HUES6 (cell line): ENCODE data around the gene NAA38.

Experiments
- H3K27ac ChIP-seq: 2 replicates; pipeline ENCODE4 v1.7.0; 2013; ENCODE audit warnings: low read depth, mild to moderate bottlenecking, low read length, inconsistent platforms
- H3K27me3 ChIP-seq: 2 replicates; pipeline ENCODE4 v1.6.1; 2013; ENCODE audit warnings: low read length; ENCODE audit not compliant: control insufficient read depth, insufficient read depth
- H3K36me3 ChIP-seq: 2 replicates; pipeline ENCODE4 v1.6.1; 2013; ENCODE audit warnings: low read length; ENCODE audit not compliant: control insufficient read depth, insufficient read depth
- H3K4me1 ChIP-seq: 2 replicates; pipeline ENCODE4 v1.6.1; 2013; ENCODE audit warnings: low read length; ENCODE audit not compliant: control insufficient read depth, insufficient read depth
- H3K4me3 ChIP-seq: 2 replicates; pipeline ENCODE4 v1.5.1; 2013; ENCODE audit warnings: low read depth, low read length
- H3K9ac ChIP-seq: one replicate; pipeline ENCODE4 v1.6.1; 2013; ENCODE audit warnings: mild to moderate bottlenecking, low read length
- H3K9me3 ChIP-seq: 2 replicates; pipeline ENCODE4 v1.6.1; 2013; ENCODE audit warnings: low read depth, low read length; ENCODE audit not compliant: control insufficient read depth, insufficient read depth

NAA38 gene

DNA sequence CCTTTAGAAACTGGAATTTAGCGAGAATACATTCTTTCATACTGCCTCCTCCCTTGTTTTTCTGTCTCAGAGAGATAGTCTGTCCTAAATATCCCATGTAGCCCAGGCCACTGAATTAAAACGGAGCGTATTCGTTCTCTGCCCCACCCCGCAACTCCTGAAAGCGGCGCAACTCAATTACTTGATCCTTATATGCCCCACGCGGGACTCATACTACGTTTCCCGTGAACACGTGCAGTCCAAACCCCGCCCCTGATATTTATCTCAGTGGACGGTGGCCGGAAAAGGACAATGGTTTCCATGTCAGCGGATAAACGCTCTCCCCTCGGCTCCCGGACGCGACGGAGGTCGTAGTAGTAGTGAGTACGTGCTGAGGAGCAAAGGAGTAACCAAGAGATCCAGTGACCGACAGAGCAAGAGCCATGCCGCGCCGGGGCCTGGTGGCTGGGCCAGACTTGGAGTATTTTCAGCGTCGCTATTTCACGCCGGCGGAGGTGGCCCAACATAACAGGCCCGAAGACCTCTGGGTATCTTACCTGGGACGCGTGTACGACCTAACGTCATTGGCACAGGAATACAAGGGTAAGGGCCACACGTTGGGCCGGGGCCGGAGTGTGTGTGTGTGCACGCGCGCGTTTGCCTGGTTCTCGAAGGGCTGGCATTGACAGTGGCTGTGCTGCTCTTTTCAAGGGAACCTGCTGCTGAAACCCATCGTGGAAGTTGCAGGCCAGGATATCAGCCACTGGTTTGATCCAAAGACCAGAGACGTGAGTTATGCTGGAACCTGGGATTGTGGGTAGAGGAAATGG lies 558 bp upstream of the NAA38 start, which contains the start of gene CYB5D1:
TSS of gene CYB5D1 (plus strand) at position 291 of the 809 bp plus-strand sequence. CDS start at position 423, 132 bp downstream.
- peak within 1 kb of the TSS; percentile 90 for H3K27ac ChIP-seq
- peaks cover 19% of the 10 kb centered on the region for H3K4me1 ChIP-seq

DNA sequence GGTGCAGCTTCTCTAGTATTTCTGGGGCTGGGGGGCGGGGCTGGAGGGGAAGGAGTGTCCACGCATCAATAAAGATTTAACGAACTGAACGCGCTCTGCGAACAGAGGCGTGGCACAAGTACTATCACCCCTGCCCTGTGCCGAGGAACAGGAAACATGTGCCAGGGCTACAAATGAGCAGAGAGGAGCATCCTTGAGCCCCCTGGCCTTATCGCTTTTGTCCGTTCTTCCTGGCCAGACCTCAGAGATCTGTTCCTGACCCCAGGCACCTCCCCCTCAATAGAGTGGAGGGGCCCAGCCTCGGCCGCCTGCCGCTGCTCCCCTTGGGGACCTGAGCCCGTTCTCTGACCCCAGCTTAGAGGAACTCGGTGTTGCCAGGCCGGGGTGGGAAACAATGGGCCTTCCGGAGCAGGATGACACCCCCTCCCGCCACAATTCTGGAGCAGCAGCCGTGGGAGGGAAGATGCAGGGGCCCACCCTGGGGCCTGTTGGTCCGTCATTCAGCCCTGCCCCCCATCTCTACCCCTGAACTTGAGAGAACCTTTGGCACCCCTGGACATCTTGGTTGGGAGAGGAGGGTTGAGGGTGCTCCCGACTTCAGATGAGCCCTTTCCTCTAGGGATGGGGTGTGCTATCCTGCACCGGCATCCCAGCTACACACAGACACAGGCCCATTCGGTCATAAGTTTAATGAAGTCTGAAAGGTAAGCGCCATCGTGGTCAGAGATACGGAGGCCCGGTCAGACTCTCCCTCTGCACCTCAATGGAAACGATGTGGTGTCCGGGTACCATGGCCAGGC lies 1.1 kb downstream of the NAA38 start:
- Histone ChIP-seq H3K9ac (peak overlapping the region; percentile 93), H3K36me3 (peaks cover 18% of the 10 kb centered on the region), H3K27me3 (peaks cover 47% of the 10 kb centered on the region), H3K9me3 (no peaks in the 10 kb centered on the region), H3K4me3 (peak overlapping the region; percentile 79), H3K27ac (no peak overlapping the region), H3K4me1 (peaks cover 28% of the 10 kb centered on the region)

More for the DNA sequence above, 558 bp upstream of the NAA38 start, which contains the start of gene CYB5D1:
- H3K4me3 ChIP-seq = peak within 1 kb of the TSS; percentile 79
- no peaks in the 10 kb centered on the region for H3K9me3 ChIP-seq
- H3K27me3 ChIP-seq = peaks cover 36% of the 10 kb centered on the region
- peak within 1 kb of the TSS; percentile 93 for H3K9ac ChIP-seq
- H3K36me3 ChIP-seq = peaks cover 15% of the 10 kb centered on the region

DNA sequence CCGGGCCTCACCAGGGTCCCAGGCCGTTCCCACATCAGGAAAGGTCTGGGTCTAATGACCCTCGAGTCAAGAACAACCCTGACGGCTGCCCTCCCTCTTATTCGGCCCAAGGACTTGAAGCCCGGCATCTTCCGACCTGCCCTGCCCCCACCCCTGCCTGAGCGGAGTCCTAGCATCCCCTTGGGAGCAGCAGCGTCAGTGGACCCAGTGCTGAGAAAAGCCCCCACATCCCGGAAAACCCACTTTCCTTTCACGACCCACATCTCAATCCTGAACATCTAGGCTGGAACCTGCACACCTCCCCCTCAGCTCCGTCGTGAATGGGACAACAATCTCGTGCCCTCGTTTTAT lies 1.7 kb downstream of the NAA38 start:
- H3K27ac ChIP-seq = no peak overlapping the region
- peaks cover 28% of the 10 kb centered on the region for H3K4me1 ChIP-seq
- peaks cover 47% of the 10 kb centered on the region for H3K27me3 ChIP-seq
- peaks cover 18% of the 10 kb centered on the region for H3K36me3 ChIP-seq
- H3K9ac ChIP-seq = peak overlapping the region; percentile 64
- H3K9me3 ChIP-seq = no peaks in the 10 kb centered on the region
- peak overlapping the region; percentile 79 for H3K4me3 ChIP-seq

DNA sequence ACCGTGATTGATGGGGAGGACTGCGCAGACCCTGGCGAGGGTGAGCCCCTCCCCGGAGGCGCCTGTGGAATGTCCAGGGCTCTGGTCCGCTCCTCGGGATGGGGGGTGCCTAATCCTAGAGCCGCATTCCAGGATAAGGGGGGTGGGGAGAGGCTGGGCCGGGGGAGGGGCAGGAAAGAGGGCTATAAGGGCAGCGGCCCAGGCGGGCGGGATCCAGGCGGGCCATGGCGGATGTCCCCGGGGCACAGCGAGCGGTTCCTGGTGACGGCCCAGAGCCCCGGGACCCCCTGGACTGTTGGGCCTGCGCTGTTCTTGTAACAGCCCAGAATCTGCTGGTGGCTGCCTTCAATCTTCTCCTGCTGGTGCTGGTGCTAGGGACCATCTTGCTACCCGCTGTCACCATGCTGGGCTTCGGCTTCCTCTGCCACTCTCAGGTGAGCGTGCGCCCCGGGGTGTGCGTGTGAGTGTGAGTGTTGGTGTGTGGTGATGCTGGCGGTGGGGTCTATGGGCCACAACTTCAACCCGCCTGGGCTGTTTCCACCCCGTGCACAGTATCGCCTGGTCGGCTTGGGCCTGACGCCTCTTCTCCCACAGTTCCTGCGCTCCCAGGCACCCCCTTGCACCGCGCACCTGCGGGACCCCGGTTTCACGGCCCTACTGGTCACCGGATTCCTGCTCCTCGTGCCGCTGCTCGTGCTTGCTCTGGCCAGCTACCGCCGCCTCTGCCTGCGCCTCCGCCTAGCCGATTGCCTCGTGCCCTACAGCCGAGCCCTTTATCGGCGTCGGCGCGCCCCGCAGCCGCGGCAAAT lies 2.3 kb downstream of the NAA38 start, which contains the start of gene TMEM88:
TSS of gene TMEM88 (plus strand) at position 216 of the 809 bp plus-strand sequence. CDS start at position 225, 9 bp downstream.
- Histone ChIP-seq H3K4me1 (peaks cover 28% of the 10 kb centered on the region), H3K4me3 (peak within 1 kb of the TSS; percentile 79), H3K9ac (peak within 1 kb of the TSS; percentile 64), H3K27me3 (peaks cover 47% of the 10 kb centered on the region), H3K9me3 (no peaks in the 10 kb centered on the region), H3K27ac (no peak within 1 kb of the TSS), H3K36me3 (peaks cover 14% of the 10 kb centered on the region; the same call in 1 of the 2 replicates)

DNA sequence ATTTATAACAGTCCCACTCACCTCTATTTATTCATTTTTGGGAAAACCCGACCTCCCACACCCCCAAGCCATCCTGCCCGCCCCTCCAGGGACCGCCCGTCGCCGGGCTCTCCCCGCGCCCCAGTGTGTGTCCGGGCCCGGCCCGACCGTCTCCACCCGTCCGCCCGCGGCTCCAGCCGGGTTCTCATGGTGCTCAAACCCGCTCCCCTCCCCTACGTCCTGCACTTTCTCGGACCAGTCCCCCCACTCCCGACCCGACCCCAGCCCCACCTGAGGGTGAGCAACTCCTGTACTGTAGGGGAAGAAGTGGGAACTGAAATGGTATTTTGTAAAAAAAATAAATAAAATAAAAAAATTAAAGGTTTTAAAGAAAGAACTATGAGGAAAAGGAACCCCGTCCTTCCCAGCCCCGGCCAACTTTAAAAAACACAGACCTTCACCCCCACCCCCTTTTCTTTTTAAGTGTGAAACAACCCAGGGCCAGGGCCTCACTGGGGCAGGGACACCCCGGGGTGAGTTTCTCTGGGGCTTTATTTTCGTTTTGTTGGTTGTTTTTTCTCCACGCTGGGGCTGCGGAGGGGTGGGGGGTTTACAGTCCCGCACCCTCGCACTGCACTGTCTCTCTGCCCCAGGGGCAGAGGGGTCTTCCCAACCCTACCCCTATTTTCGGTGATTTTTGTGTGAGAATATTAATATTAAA lies 3.1 kb downstream of the NAA38 start:
- H3K9ac ChIP-seq = no peak overlapping the region
- no peak overlapping the region for H3K27ac ChIP-seq
- H3K27me3 ChIP-seq = peaks cover 47% of the 10 kb centered on the region
- H3K4me3 ChIP-seq = peak overlapping the region; percentile 79
- H3K9me3 ChIP-seq = no peaks in the 10 kb centered on the region
- H3K36me3 ChIP-seq = peaks cover 22% of the 10 kb centered on the region; the same call in 1 of the 2 replicates
- H3K4me1 ChIP-seq = peaks cover 28% of the 10 kb centered on the region

DNA sequence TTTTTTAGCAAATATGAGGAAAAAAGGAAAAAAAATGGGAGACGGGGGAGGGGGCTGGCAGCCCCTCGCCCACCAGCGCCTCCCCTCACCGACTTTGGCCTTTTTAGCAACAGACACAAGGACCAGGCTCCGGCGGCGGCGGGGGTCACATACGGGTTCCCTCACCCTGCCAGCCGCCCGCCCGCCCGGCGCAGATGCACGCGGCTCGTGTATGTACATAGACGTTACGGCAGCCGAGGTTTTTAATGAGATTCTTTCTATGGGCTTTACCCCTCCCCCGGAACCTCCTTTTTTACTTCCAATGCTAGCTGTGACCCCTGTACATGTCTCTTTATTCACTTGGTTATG lies 3.7 kb downstream of the NAA38 start:
- peaks cover 47% of the 10 kb centered on the region for H3K27me3 ChIP-seq
- peaks cover 24% of the 10 kb centered on the region for H3K4me1 ChIP-seq
- no peak overlapping the region for H3K9ac ChIP-seq
- no peaks in the 10 kb centered on the region for H3K9me3 ChIP-seq
- peak overlapping the region; percentile 19; the same call in 1 of the 2 replicates for H3K4me3 ChIP-seq
- H3K36me3 ChIP-seq = peaks cover 26% of the 10 kb centered on the region; the same call in 1 of the 2 replicates
- no peak overlapping the region for H3K27ac ChIP-seq

DNA sequence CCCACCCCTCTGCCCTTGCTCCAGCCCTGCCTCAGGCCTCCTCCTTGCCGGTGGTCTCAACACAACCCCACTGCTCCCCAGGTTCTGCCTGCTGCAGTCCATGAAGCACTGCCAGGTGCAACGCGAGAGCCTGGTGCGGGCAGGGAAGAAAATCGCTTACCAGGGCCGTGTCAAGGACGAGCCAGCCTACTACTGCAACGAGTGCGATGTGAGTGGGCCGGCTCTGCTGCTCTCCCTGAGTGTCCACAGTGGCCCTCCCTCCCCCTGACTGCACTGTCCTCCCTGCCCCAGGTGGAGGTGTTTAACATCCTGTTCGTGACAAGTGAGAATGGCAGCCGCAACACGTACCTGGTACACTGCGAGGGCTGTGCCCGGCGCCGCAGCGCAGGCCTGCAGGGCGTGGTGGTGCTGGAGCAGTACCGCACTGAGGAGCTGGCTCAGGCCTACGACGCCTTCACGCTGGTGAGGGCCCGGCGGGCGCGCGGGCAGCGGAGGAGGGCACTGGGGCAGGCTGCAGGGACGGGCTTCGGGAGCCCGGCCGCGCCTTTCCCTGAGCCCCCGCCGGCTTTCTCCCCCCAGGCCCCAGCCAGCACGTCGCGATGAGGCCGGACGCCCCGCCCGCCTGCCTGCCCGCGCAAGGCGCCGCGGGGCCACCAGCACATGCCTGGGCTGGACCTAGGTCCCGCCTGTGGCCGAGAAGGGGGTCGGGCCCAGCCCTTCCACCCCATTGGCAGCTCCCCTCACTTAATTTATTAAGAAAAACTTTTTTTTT lies 4.3 kb downstream of the NAA38 start:
- H3K9ac ChIP-seq = no peak overlapping the region
- peaks cover 47% of the 10 kb centered on the region for H3K27me3 ChIP-seq
- no peak overlapping the region for H3K27ac ChIP-seq
- peaks cover 23% of the 10 kb centered on the region for H3K4me1 ChIP-seq
- no peaks in the 10 kb centered on the region for H3K9me3 ChIP-seq
- peak overlapping the region; percentile 19; the same call in 1 of the 2 replicates for H3K4me3 ChIP-seq
- peaks cover 26% of the 10 kb centered on the region; the same call in 1 of the 2 replicates for H3K36me3 ChIP-seq

DNA sequence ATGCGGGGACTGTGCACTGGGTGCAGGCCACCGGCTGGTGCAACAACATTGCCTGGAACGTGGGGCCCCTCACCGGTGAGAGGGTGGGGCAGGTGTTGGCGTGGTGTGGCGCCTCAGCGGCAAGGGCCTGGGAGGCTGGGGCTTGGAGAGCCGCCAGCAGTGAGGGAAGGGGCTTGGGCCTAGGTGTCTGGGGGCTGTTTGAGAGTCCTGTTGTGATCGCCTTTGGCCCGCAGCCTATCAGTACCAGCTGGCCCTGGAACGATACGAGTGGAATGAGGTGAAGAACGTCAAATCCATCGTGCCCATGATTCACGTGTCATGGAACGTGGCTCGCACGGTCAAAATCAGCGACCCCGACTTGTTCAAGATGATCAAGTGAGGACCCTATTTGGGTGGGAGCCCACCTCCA lies 5.1 kb downstream of the NAA38 start:
- H3K9ac ChIP-seq = no peak overlapping the region
- H3K9me3 ChIP-seq = no peaks in the 10 kb centered on the region
- H3K4me3 ChIP-seq = peak overlapping the region; percentile 22; the same call in 1 of the 2 replicates
- H3K27ac ChIP-seq = no peak overlapping the region
- H3K4me1 ChIP-seq = peaks cover 23% of the 10 kb centered on the region
- H3K36me3 ChIP-seq = peaks cover 27% of the 10 kb centered on the region
- H3K27me3 ChIP-seq = peaks cover 47% of the 10 kb centered on the region

DNA sequence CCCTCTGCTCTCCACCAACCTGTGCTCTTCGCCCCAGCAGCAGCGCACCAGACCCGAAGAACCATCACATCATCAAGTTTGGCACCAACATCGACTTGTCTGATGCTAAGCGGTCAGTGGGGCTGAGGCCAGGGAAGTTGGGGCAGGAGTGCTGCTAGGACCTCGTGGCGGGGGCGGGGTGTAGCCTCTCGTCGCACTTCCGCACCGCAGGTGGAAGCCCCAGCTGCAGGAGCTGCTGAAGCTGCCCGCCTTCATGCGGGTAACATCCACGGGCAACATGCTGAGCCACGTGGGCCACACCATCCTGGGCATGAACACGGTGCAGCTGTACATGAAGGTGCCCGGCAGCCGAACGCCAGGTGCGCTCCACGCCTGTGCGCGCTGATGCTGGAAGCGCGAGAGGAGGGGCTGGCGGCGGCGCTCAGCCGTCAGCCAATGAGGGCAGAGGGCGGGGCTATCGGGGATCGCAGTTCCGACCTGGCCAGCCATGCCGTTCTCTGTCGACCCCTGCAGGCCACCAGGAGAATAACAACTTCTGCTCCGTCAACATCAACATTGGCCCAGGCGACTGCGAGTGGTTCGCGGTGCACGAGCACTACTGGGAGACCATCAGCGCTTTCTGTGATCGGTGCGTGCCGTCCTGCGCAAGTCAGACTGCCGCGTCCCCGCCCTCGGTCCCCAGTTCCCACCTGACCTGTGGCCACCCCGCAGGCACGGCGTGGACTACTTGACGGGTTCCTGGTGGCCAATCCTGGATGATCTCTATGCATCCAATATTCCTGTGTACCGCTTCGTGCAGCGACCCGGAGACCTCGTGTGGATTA lies 5.7 kb downstream of the NAA38 start:
- no peak overlapping the region for H3K27ac ChIP-seq
- H3K36me3 ChIP-seq = peaks cover 32% of the 10 kb centered on the region

More for the DNA sequence above, 5.7 kb downstream of the NAA38 start:
- peak overlapping the region; percentile 65 for H3K4me3 ChIP-seq
- peaks cover 23% of the 10 kb centered on the region for H3K4me1 ChIP-seq
- H3K9ac ChIP-seq = no peak overlapping the region
- H3K27me3 ChIP-seq = peaks cover 47% of the 10 kb centered on the region
- H3K9me3 ChIP-seq = no peaks in the 10 kb centered on the region
